ENCODE data around the gene EXOC3L1. TPM values are rescaled to one million over a fixed set of nuclear protein-coding genes. Genes with fewer than 3 reads are reported as not detected.

The EXOC3L1 gene
- total RNA-seq, 2 donors from 2014 or later = 1.8 to 2.0 TPM

GRCh38 chr16:67236563-67237395 lies 46.8 kb upstream of the EXOC3L1 start:
- intact Hi-C loops (cut with DNase I) = no loop called here
- Histone ChIP-seq H3K27ac (no peak overlapping the region), H3K27me3 (no peaks in the 10 kb centered on the region), H3K4me3 (no peak overlapping the region), H3K9me3 (no peaks in the 10 kb centered on the region), H3K36me3 (replicated peaks in 1 of 2; ENCODE audit: insufficient read depth in 1 of 2, low read depth in 2 of 2) (peaks cover 0 to 13% of the 10 kb centered on the region in 2 donors), H3K4me1 (peaks cover 16% of the 10 kb centered on the region)
- 83 to 86% methylated on average over 40 to 44 of the region's 50 CpGs for WGBS, 2 donors
- DNase-seq (peak in 2 of 4 donors; percentile 9 to 37), ATAC-seq (peak; percentile 20)
- TF ChIP-seq POLR2A (IDR thresholded peaks at IDR 0.05) = no peak
- no peak for TF ChIP-seq CTCF (IDR thresholded peaks at IDR 0.05)

GRCh38 chr16:67235816-67236562 lies 46.1 kb upstream of the EXOC3L1 start:
- H3K27ac ChIP-seq = no peak overlapping the region
- 86 to 89% methylated on average over 13 to 17 of the region's 17 CpGs for WGBS, 2 donors

GRCh38 chr16:67234180-67234597 lies 44.3 kb upstream of the EXOC3L1 start:
- no peak overlapping the region for H3K27ac ChIP-seq
- no peak overlapping the region for H3K4me3 ChIP-seq
- H3K4me1 ChIP-seq = no peaks in the 10 kb centered on the region
- H3K9me3 ChIP-seq = no peaks in the 10 kb centered on the region
- TF ChIP-seq CTCF (IDR thresholded peaks at IDR 0.05) (no peak), POLR2A (IDR thresholded peaks at IDR 0.05) (no peak)
- no peaks in the 10 kb centered on the region for H3K27me3 ChIP-seq
- intact Hi-C loops (cut with DNase I) = no loop called here
- ATAC-seq (no peak), DNase-seq (no peak)
- peaks cover 0 to 22% of the 10 kb centered on the region in 2 donors for H3K36me3 ChIP-seq (replicated peaks in 1 of 2; ENCODE audit: insufficient read depth in 1 of 2, low read depth in 2 of 2)
- 93 to 97% methylated on average over 7 to 10 of the region's 10 CpGs for WGBS, 2 donors

More at GRCh38 chr16:67235816-67236562, 46.1 kb upstream of the EXOC3L1 start:
- intact Hi-C loops (cut with DNase I) = no loop called here
- Histone ChIP-seq H3K9me3 (no peaks in the 10 kb centered on the region), H3K27me3 (no peaks in the 10 kb centered on the region), H3K4me3 (no peak overlapping the region), H3K36me3 (replicated peaks in 1 of 2; ENCODE audit: insufficient read depth in 1 of 2, low read depth in 2 of 2) (peaks cover 0 to 15% of the 10 kb centered on the region in 2 donors), H3K4me1 (peaks cover 9% of the 10 kb centered on the region)
- ATAC-seq (no peak), DNase-seq (no peak)
- TF ChIP-seq POLR2A (IDR thresholded peaks at IDR 0.05) (no peak), CTCF (IDR thresholded peaks at IDR 0.05) (no peak)

- no peak for TF ChIP-seq CTCF (IDR thresholded peaks at IDR 0.05)
- no peak for TF ChIP-seq POLR2A (IDR thresholded peaks at IDR 0.05)
- Histone ChIP-seq H3K27me3 (no peaks in the 10 kb centered on the region), H3K9me3 (no peaks in the 10 kb centered on the region), H3K27ac (no peak overlapping the region), H3K4me1 (no peaks in the 10 kb centered on the region), H3K36me3 (replicated peaks in 1 of 2; ENCODE audit: insufficient read depth in 1 of 2, low read depth in 2 of 2) (peaks cover 0 to 24% of the 10 kb centered on the region in 2 donors), H3K4me3 (no peak overlapping the region)
- intact Hi-C loops (cut with DNase I) = no loop called here
- ATAC-seq (no peak), DNase-seq (no peak)
- 75 to 83% methylated on average over 1 to 7 of the region's 7 CpGs for WGBS, 2 donors
Measured at GRCh38 chr16:67233596-67233995, 43.7 kb upstream of the EXOC3L1 start.
